ENCODE results near the gene SMARCA1.

GRCh38 chrX:129480889-129481288, 42.4 kb downstream of the SMARCA1 start:
- TF ChIP-seq CTCF (IDR thresholded peaks at IDR 0.05) (no peak), EP300 (IDR thresholded peaks at IDR 0.05) (no peak), POLR2A (IDR thresholded peaks at IDR 0.05) (no peak)

Measured in stomach (tissue), 4 donors.